Measurements from ENCODE around the gene NRF1. TPM values are rescaled to one million over a fixed set of nuclear protein-coding genes. Genes with fewer than 3 reads are reported as not detected.

The NRF1 gene
- total and polyA plus RNA-seq, 10 of the 15 experiments (the other 5 are each of a cell fraction or from before 2014, with no cell fraction given): 3.5 to 23.1 (median 13.5) TPM

GRCh38 chr7:129605960-129606614 lies 5.4 kb upstream of the NRF1 start:
- peaks cover 0 to 10% of the 10 kb centered on the region in 2 experiments; a peak in 2 of 4 replicates for H3K36me3 ChIP-seq (ENCODE audit: control insufficient read depth in 2 of 2, insufficient read depth in 2 of 2, low read length in 1 of 2)
- no peak for FAIRE-seq
- no peak overlapping the region for H3K4me2 ChIP-seq (ENCODE audit: control insufficient read depth, insufficient read depth)
- no peak overlapping the region for H3K27ac ChIP-seq (ENCODE audit: control insufficient read depth, insufficient read depth)
- peaks cover 16% of the 10 kb centered on the region for H3K79me2 ChIP-seq (ENCODE audit: control insufficient read depth, insufficient read depth, low read length)
- WGBS (ENCODE audit: insufficient coverage, insufficient replicate concordance, low lambda C conversion rate, missing lambda C conversion rate): 80% methylated on average over 6 of the region's 6 CpGs
- TF ChIP-seq NFXL1 (IDR thresholded peaks at IDR 0.05; ENCODE audit: borderline replicate concordance) (no peak), JUNB (IDR thresholded peaks at IDR 0.05) (peak; percentile 57), ETV6 (conservative IDR thresholded peaks at IDR 0.05 in 1 of 2, IDR thresholded peaks at IDR 0.05 in 1 of 2; ENCODE audit: borderline replicate concordance in 1 of 2, low read depth in 1 of 2) (0 out of 4 replicates have a peak, but pooled peaks of 1 of the 2 experiments have one; percentile 8)
- no peaks in the 10 kb centered on the region for H3K27me3 ChIP-seq (replicated peaks in 1 of 2; ENCODE audit: control insufficient read depth in 2 of 2, insufficient read depth in 2 of 2, low read length in 1 of 2)
- RAD21 ChIA-PET (ENCODE audit: unreplicated experiment): interaction anchor here (0.5 kb wide), 1 partner anchor 1587 kb away, joined by 3 read pairs; no protein-coding TSS in a partner anchor
- H3K9me3 ChIP-seq (replicated peaks; ENCODE audit: control insufficient read depth, insufficient read depth, low read length): no peaks in the 10 kb centered on the region
- H3K4me3 ChIP-seq: no peak overlapping the region
- peak; percentile 32; the same call in 1 of the 3 replicates for ATAC-seq
- POLR2A ChIA-PET: interaction anchor here (2.6 kb wide), 1 partner anchor 10 kb away, joined by 6 read pairs; no protein-coding TSS in a partner anchor
- intact Hi-C loops (cut with micrococcal nuclease; ENCODE audit: unreplicated experiment): loop anchor here (5.0 kb wide), 1 partner anchor 114 kb away; no protein-coding TSS in a partner anchor
- no peaks in the 10 kb centered on the region for H4K20me1 ChIP-seq (ENCODE audit: control insufficient read depth, insufficient read depth)
- peaks cover 14% of the 10 kb centered on the region for H3K4me1 ChIP-seq (ENCODE audit: control insufficient read depth, insufficient read depth, low read length)
- CTCF ChIA-PET: interaction anchor here (0.6 to 4.2 kb wide), 4 partner anchors 26 to 1119 kb away, joined by 3 to 15 read pairs (median 4); no protein-coding TSS in a partner anchor
- DNase-seq (ENCODE audit: low read depth, low spot score): no peak
- SMC1A ChIA-PET (ENCODE audit: uncharacterized antibody, unreplicated experiment): interaction anchor here (0.7 to 1.6 kb wide), 10 partner anchors 9 to 346 kb away, joined by 3 to 6 read pairs (median 3); no protein-coding TSS in a partner anchor
- in situ Hi-C loops (cut with MboI): no loop called here
- H2AFZ ChIP-seq (ENCODE audit: control insufficient read depth, low read depth, low read length): no peak overlapping the region
- no peak overlapping the region for H3K9ac ChIP-seq (ENCODE audit: control insufficient read depth, insufficient read depth, low read length)
- BruUV-seq (replicated peaks): no TSS peak

- no TSS peak for BruUV-seq (replicated peaks)
- H3K4me2 ChIP-seq (ENCODE audit: control insufficient read depth, insufficient read depth): no peak overlapping the region; the same call in 1 of the 2 replicates
- intact Hi-C loops (cut with micrococcal nuclease; ENCODE audit: unreplicated experiment) (loop anchor here (5.0 kb wide), 1 partner anchor 115 kb away; no protein-coding TSS in a partner anchor), in situ Hi-C loops (cut with MboI) (no loop called here)
- DNase-seq (ENCODE audit: low read depth, low spot score) (no peak), ATAC-seq (0 out of 3 replicates have a peak, but pooled peaks have one; percentile 6), FAIRE-seq (no peak)
- H4K20me1 ChIP-seq (ENCODE audit: control insufficient read depth, insufficient read depth): no peaks in the 10 kb centered on the region
- H2AFZ ChIP-seq (ENCODE audit: control insufficient read depth, low read depth, low read length): no peak overlapping the region
- H3K79me2 ChIP-seq (ENCODE audit: control insufficient read depth, insufficient read depth, low read length): peaks cover 19% of the 10 kb centered on the region
- peaks cover 0 to 10% of the 10 kb centered on the region in 2 experiments; a peak in 2 of 4 replicates for H3K36me3 ChIP-seq (ENCODE audit: control insufficient read depth in 2 of 2, insufficient read depth in 2 of 2, low read length in 1 of 2)
- no peak overlapping the region for H3K9ac ChIP-seq (ENCODE audit: control insufficient read depth, insufficient read depth, low read length)
- SMC1A ChIA-PET (ENCODE audit: uncharacterized antibody, unreplicated experiment): interaction anchor here (1.0 to 1.3 kb wide), 5 partner anchors 11 to 229 kb away, joined by 3 to 6 read pairs (median 3); no protein-coding TSS in a partner anchor
- H3K4me1 ChIP-seq (ENCODE audit: control insufficient read depth, insufficient read depth, low read length): peaks cover 14% of the 10 kb centered on the region
- POLR2A ChIA-PET: no interaction called here
- 45% methylated on average over 7 of the region's 7 CpGs for WGBS (ENCODE audit: insufficient coverage, insufficient replicate concordance, low lambda C conversion rate, missing lambda C conversion rate)
- CTCF ChIA-PET: interaction anchor here (0.9 to 4.2 kb wide), 4 partner anchors 26 to 239 kb away, joined by 3 to 15 read pairs (median 6); no protein-coding TSS in a partner anchor
- RAD21 ChIA-PET (ENCODE audit: unreplicated experiment): no interaction called here
- H3K9me3 ChIP-seq (replicated peaks; ENCODE audit: control insufficient read depth, insufficient read depth, low read length): no peaks in the 10 kb centered on the region
- no peak overlapping the region for H3K27ac ChIP-seq (ENCODE audit: control insufficient read depth, insufficient read depth)
- no peak overlapping the region for H3K4me3 ChIP-seq
- no peaks in the 10 kb centered on the region for H3K27me3 ChIP-seq (replicated peaks in 1 of 2; ENCODE audit: control insufficient read depth in 2 of 2, insufficient read depth in 2 of 2, low read length in 1 of 2)
- TF ChIP-seq WRNIP1 (IDR thresholded peaks at IDR 0.05; ENCODE audit: borderline replicate concordance, low read depth, low read length): no peak
- TF ChIP-seq TCF7 (IDR thresholded peaks at IDR 0.05; ENCODE audit: borderline replicate concordance): no peak
- no peak for TF ChIP-seq PRDM15 (CRISPR knock-in tag; IDR thresholded peaks at IDR 0.05)
- no peak for TF ChIP-seq STAT3 (IDR thresholded peaks at IDR 0.05; ENCODE audit: low read depth, low read length)
- TF ChIP-seq ZNF384 (IDR thresholded peaks at IDR 0.05; ENCODE audit: borderline replicate concordance, low read depth, low read length): no peak
- no peak for TF ChIP-seq BRCA1 (IDR thresholded peaks at IDR 0.05; ENCODE audit: low read depth, low read length)
- 0 out of 2 replicates have a peak, but pooled peaks have one; percentile 53 for TF ChIP-seq HDGF (IDR thresholded peaks at IDR 0.05)
- TF ChIP-seq MYB (IDR thresholded peaks at IDR 0.05; ENCODE audit: borderline replicate concordance, low read depth, low read length): no peak
- no peak for TF ChIP-seq GABPA (IDR thresholded peaks at IDR 0.05; ENCODE audit: low read depth)
- no peak for TF ChIP-seq BCL11A (IDR thresholded peaks at IDR 0.05; ENCODE audit: low read depth, low read length)
Measured at GRCh38 chr7:129606803-129607202, 4.7 kb upstream of the NRF1 start.
